ENCODE data around the gene BBX.

GRCh38 chr3:107589454-107589853, 66.7 kb downstream of the BBX start:
- TF ChIP-seq CTCF (conservative IDR thresholded peaks at IDR 0.05; ENCODE audit: low read depth, low read length) = no peak
- TF ChIP-seq MXI1 (IDR thresholded peaks at IDR 0.05; ENCODE audit: borderline replicate concordance, low read depth, low read length) = no peak
- TF ChIP-seq POLR2A (IDR thresholded peaks at IDR 0.05; ENCODE audit: low read depth, low read length) = no peak
- no peak for TF ChIP-seq FOS (IDR thresholded peaks at IDR 0.05; ENCODE audit: low read depth, low read length)
- no peak for TF ChIP-seq BHLHE40 (IDR thresholded peaks at IDR 0.05; ENCODE audit: low read depth, low read length)
- TF ChIP-seq ELK1 (IDR thresholded peaks at IDR 0.05; ENCODE audit: borderline replicate concordance, low read depth, low read length) = no peak
- TF ChIP-seq USF2 (IDR thresholded peaks at IDR 0.05; ENCODE audit: low read depth, low read length) = no peak
- no peak for TF ChIP-seq CEBPB (IDR thresholded peaks at IDR 0.05; ENCODE audit: low read depth, low read length)
- TF ChIP-seq RCOR1 (IDR thresholded peaks at IDR 0.05; ENCODE audit: insufficient replicate concordance, low read length) = no peak
- no peak for TF ChIP-seq RAD21 (IDR thresholded peaks at IDR 0.05; ENCODE audit: low read length)
- no peak for TF ChIP-seq RFX5 (IDR thresholded peaks at IDR 0.05; ENCODE audit: low read depth, low read length)
- TF ChIP-seq SMC3 (IDR thresholded peaks at IDR 0.05; ENCODE audit: low read depth, low read length) = no peak
- TF ChIP-seq CHD1 (IDR thresholded peaks at IDR 0.05; ENCODE audit: low read depth, low read length) = no peak

All from IMR-90 (cell line).